BJ (cell line): ENCODE data around the gene MRPL3. TPM values are rescaled to one million over a fixed set of nuclear protein-coding genes. Genes with fewer than 3 reads are reported as not detected.
A peak's percentile ranks its signal among the peaks of the same experiment; 100 is the strongest.

Source experiments
- CTCF ChIA-PET: fragments of 350-600 bp; formaldehyde crosslinking; extraction: SDS; loops from one replicate; lab custom pipeline; 2021; ENCODE audit warnings: antibody characterized with exemption, inconsistent platforms; lab: Yijun Ruan, JAX
- POLR2A ChIA-PET: fragments of 300-600 bp; sonication (Branson Sonifier 250); formaldehyde crosslinking; extraction: SDS; loops from one replicate; lab custom pipeline; 2021; ENCODE audit warnings: antibody characterized with exemption; lab: Charles Lee
- DNase-seq: peaks from one replicate; pipeline ENCODE4 v3.0.0-alpha.2; 2011; ENCODE audit warnings: low read depth
- H3K27me3 ChIP-seq: 2 replicates; pipeline ENCODE4 v1.6.0; 2011; ENCODE audit warnings: low read length; ENCODE audit not compliant: control insufficient read depth, insufficient read depth
- H3K36me3 ChIP-seq: 2 replicates; pipeline ENCODE4 v1.5.1; 2011; ENCODE audit warnings: low read length; ENCODE audit not compliant: control insufficient read depth, insufficient read depth
- H3K4me3 ChIP-seq: 2 replicates; pipeline ENCODE4 v1.5.1; 2011; ENCODE audit warnings: low read depth, mild to moderate bottlenecking, control low read depth, low read length
- polyA plus RNA-seq: library from polyadenylated mRNA; depleted of rRNA; stranded (reverse); fragments of >200 nt; gene quantifications from 2 replicates; pipeline ENCODE4 v1.2.3, GENCODE V29; 2011
- TF ChIP-seq, protein P1 (sequence below): IDR thresholded peaks from 2 replicates; pipeline ENCODE4 v1.5.1; 2011; ENCODE audit warnings: low read depth, mild to moderate bottlenecking, control low read depth, inconsistent platforms, low read length, moderate library complexity; ENCODE audit not compliant: insufficient read depth

MRPL3 gene
- polyA plus RNA-seq, 1 experiment = 71.5 TPM

DNA sequence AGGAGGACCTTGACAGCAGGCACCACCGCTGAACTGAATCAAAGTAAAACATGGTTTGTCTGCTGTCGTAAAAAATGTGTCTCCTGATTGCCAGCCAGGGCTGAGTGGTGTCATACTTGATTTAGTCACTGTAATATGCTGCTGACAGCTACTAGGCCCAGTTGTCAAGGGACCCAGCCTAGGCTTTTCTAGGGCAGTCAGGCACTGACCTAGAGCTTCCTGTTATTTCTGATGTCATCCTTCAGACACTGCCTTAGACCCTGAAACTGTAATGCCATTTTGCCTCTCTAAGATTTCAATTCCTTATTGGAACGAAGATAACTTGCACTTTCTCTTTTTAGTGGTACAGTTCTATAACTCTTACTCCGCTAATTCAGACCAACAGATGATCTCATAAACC is 2.6 kb upstream of the MRPL3 start:
- Histone ChIP-seq H3K27me3 (0 out of 2 replicates have a peak, but pooled peaks cover 1% of the 10 kb centered on the region), H3K4me3 (no peak overlapping the region), H3K36me3 (no peaks in the 10 kb centered on the region)
- DNase-seq = no peak
- POLR2A ChIA-PET = no interaction called here
- TF ChIP-seq, protein P1, sequence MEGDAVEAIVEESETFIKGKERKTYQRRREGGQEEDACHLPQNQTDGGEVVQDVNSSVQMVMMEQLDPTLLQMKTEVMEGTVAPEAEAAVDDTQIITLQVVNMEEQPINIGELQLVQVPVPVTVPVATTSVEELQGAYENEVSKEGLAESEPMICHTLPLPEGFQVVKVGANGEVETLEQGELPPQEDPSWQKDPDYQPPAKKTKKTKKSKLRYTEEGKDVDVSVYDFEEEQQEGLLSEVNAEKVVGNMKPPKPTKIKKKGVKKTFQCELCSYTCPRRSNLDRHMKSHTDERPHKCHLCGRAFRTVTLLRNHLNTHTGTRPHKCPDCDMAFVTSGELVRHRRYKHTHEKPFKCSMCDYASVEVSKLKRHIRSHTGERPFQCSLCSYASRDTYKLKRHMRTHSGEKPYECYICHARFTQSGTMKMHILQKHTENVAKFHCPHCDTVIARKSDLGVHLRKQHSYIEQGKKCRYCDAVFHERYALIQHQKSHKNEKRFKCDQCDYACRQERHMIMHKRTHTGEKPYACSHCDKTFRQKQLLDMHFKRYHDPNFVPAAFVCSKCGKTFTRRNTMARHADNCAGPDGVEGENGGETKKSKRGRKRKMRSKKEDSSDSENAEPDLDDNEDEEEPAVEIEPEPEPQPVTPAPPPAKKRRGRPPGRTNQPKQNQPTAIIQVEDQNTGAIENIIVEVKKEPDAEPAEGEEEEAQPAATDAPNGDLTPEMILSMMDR = no peak
- CTCF ChIA-PET = no interaction called here

DNA sequence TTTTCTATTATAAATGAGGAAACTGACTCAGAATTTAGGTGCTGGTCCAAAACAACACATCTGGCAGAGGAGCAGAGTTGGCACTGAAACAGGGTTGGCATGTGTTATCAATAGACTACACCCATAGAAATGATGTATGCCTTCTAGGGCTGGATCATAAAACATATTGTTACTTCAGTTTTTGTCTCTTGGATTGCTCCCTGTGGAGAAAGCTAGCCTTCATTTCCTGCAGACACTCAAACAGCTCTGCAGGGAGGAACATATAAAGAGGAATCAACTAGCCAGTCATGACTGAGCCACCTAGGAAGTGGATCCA is 507 bp upstream of the MRPL3 start:
- H3K36me3 ChIP-seq = peaks cover 2% of the 10 kb centered on the region; the same call in 1 of the 2 replicates
- DNase-seq = no peak
- POLR2A ChIA-PET = no interaction called here
- TF ChIP-seq, protein P1 = no peak
- CTCF ChIA-PET = no interaction called here
- H3K27me3 ChIP-seq = 0 out of 2 replicates have a peak, but pooled peaks cover 1% of the 10 kb centered on the region
- H3K4me3 ChIP-seq = peak overlapping the region; percentile 80

DNA sequence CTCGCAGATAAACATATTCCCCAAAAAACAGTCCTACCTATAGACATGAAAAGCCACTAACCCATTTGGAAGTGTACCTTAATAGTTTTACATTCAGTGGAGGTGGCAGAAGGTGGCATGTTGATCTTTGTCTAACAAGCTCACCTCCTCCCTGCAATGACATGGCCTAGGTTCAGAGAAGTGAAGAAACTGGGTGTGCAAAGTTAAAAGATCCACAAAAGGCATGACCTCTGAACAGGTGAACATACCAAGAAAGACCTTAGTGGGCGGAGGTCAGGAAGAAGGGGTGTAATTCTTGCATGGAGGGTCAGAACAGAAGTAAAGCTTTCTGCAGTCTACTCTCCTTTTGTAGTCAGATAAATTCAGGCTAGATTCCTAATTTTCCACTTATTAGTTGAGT is 822 bp downstream of the MRPL3 start:
- no peak for DNase-seq
- ChIA-PET POLR2A (no interaction called here), CTCF (no interaction called here)
- H3K36me3 ChIP-seq = peaks cover 2% of the 10 kb centered on the region; the same call in 1 of the 2 replicates
- TF ChIP-seq, protein P1 = no peak
- no peaks in the 10 kb centered on the region for H3K27me3 ChIP-seq
- H3K4me3 ChIP-seq = peak overlapping the region; percentile 80

DNA sequence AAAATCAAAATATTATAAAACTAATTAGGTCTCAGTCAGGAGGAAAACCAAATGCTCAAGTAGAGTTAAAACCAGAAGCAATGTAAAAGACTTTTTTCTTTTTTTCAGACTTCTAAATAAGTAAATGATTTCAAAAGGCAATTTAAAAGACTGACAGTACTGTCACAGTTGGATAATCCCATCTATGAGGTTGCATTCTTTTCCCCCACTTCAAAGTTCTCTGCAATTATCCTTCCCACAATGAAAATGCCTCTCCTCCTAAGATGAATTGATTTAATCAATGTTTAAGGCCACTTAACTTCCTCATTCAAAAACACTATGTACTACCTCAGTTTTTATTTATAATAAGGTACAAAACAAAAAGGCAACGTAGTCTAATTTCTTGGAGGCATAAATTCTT is 8.1 kb downstream of the MRPL3 start:
- ChIA-PET POLR2A (no interaction called here), CTCF (no interaction called here)
- Histone ChIP-seq H3K4me3 (no peak overlapping the region), H3K36me3 (peaks cover 9% of the 10 kb centered on the region; the same call in 1 of the 2 replicates), H3K27me3 (no peaks in the 10 kb centered on the region)
- TF ChIP-seq, protein P1 = no peak
- DNase-seq = no peak

DNA sequence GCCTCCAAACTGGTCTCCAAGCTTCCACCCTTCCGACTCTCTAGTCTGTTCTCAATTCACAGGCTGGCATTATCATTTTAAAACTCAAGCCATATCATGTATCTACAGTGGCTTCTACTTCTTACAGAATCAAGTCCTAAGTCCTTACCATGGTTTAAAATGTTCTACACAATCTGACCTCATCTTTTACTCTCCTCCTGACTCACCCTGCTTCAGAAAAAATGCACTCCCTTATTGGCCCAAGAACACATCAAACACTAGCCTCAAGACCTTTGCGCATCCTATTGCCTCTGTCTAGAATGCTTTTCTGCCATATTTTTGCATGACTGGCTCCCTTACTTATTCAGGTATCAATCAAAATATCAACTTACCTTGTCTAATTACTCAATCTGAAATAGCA is 11.0 kb downstream of the MRPL3 start:
- ChIA-PET CTCF (no interaction called here), POLR2A (no interaction called here)
- DNase-seq = no peak
- Histone ChIP-seq H3K36me3 (0 out of 2 replicates have a peak, but pooled peaks cover 6% of the 10 kb centered on the region), H3K4me3 (no peak overlapping the region), H3K27me3 (no peaks in the 10 kb centered on the region)
- TF ChIP-seq, protein P1 = no peak
